NOMO-1 treated with DMSO at 0.1 percent for 48 hours (cell line): ENCODE data around the gene TTLL5.

ENCODE experiments used
- DNase-seq: peaks from one replicate; lab custom pipeline; 2025; ENCODE audit not compliant: unreplicated experiment; lab: John Stamatoyannopoulos, UW

Gene TTLL5

DNA sequence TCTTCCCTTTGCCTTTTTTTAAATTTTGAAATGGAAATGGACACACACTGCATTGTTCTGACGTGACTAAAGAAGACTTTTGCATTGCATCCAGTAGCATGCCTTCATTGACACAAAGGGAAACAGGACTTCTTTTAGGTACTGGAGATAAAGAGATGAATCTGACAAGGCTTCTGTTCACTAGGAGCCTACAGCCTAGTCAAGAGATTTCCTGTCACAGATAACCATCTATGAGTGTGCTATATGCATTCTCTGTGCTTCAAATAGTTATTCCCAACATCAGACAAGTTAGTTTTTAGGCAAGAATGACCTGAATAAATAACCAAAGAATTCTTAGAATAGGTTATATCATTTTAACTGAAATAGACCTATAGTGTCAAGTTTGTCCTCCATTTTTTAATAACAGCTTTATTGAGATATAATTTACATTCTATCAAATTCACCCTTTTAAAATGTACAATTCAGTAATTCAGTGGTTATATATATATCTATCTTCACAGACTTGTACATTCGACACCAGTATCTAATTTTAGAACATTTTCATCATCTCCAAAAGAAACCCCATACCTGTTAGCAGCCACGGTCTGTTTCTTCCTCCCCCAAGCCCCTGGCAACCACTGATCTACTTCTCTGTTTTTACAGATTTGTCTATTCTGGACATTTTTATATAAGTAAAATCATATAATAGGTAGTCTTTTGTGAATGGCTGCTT, 122.7 kb downstream of the TTLL5 start:
- no peak for DNase-seq

GRCh38 chr14:75784314-75784686, 123.3 kb downstream of the TTLL5 start:
- no peak for DNase-seq

DNA sequence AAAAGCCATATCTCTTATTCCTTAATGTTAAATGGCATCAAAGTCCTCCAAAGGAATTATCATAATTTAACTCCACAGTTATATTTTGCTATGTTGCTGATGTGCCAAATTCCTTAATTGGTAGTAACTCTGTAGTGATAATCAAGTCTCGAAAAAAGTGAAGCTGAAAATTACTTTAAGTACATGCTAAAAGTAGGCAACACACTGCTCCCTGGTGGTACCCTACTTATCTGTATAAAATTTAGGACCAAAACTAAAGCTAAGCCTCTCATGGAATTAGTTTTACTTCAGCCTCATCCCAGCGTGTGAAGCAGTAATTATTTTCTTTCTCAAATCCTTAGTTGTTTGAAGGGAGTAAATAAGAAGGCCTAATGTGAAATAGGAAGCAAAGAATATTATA, 132.8 kb downstream of the TTLL5 start:
- DNase-seq: no peak

DNA sequence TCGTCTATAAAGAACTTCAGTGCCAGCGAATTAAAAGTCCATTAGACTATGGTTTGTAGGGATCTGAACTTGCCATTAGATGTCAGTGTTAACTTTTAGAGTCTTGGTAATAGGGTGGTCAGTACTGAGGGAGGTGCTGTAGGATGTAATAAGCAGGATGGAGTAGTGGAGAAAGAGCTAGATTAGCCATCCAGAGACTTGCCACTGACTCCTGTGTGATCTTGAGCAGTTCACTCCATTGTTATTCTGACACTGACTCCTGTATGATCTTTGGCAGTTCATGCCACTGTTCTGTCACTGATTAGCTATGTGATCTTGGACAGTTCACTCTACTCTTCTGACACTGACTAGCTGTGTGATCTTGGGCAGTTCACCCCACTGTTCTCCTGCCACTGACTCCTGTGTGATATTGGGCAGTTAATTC, 133.6 kb downstream of the TTLL5 start:
- no peak for DNase-seq

GRCh38 chr14:75800792-75801191, 139.7 kb downstream of the TTLL5 start:
- DNase-seq: no peak

GRCh38 chr14:75802486-75802885, 141.4 kb downstream of the TTLL5 start:
- DNase-seq: no peak

DNA sequence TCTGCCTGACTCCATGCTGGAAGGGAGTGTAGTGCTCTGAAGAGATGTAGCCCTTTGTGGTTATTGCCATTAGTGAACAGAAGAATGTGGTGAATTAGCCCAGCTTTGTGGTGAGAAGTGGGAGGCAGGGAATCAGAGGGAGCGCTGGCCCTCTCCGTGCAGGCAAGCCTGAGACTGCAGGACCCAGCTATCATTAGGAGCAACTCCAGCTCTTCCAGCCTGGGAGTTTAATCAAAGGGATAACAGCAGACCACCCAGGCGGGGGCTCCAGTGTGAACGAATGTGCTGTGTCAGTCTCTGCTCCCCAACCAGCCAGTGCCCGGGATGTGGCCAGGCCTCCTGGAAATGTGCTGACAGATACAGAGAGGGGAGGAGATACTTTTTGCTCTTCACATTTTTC, 142.7 kb downstream of the TTLL5 start:
- DNase-seq: no peak

GRCh38 chr14:75804570-75805275, 143.7 kb downstream of the TTLL5 start:
- no peak for DNase-seq

DNA sequence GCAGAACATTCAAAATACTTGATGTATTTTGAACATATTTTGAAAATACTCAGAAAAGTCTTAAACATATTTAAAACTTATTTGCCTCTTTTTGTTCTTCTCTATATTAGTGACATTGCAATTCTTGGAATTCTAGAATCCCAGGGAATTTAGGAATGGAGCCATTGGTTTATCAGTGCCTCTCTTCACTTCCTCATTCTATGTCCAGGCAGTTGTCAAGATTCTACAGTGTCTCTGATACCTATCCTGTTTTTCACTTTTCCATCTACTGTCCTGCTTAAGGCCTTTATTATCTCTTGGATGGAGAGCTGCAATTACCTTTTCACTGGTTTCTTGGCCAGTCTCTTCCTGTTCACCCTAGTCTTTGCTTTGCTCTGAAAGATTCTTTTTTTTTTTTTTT, 144.6 kb downstream of the TTLL5 start:
- DNase-seq: no peak

- no peak for DNase-seq
Measured at GRCh38 chr14:75806352-75806832, 145.3 kb downstream of the TTLL5 start.

DNA sequence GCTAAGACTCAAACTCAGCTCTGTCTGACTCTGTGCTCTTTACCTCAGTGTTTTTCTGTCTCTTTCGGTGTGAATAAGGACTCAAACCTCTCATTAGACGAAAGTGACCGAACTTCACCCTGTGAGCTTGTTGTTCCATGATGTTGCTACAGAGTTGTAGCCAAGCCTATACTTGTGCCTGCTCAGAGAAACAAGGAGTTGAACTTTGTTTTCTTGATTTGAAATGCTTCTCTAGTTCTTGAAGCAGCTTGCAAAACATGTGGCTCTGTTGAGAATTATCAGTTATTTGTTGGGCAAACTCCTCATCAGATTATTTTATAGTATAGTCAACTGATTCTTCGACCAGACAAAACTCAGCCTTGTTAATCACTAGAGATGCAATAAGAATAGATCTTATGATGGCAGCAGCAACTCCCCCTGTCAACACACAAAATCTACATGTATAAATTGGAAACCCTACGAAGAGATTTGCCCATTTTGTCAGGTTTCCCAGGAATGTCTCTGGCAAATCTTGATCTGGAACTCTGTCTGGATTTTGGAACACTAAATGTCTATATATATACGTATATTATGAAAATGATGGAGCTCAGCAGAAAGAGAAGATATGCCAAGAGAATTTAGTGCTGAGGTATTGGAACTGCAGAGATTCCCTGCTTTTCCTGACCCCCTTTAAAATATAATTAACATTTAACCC, 146.8 kb downstream of the TTLL5 start:
- DNase-seq: no peak

DNA sequence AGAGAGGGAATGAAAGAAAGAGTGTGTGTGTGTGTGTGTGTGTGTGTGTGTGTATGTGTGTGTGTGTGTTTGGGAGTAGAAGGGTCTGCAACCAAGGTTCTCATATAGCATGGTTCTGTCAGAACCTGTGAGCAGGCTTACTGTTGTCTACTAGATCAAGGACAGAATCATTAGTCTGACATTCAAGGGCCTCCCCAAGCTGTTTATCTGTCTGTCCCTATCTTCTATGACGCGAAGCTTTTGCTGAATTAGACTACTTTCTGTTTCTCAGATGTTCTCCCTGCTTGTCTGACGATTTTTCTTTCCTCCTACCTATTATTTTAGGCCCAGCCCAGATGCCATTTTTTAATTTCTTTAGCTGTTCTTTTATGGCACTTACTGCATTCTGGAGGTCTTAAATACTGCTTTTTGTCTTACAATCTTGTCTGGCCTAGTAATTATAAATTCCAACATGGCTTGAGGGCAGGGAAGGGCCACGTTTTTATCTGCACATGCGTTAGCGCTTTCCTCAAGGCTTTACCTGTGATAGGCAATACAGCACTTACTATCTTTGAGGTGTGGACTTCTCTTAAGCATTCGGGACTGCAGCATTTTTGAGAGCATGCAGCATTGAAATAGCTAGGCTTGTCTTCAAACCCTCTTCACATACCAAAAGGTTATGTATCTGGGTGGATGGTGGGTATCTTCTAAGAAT, 150.2 kb downstream of the TTLL5 start:
- DNase-seq: no peak

GRCh38 chr14:75811872-75812499, 150.9 kb downstream of the TTLL5 start:
- DNase-seq: no peak

DNA sequence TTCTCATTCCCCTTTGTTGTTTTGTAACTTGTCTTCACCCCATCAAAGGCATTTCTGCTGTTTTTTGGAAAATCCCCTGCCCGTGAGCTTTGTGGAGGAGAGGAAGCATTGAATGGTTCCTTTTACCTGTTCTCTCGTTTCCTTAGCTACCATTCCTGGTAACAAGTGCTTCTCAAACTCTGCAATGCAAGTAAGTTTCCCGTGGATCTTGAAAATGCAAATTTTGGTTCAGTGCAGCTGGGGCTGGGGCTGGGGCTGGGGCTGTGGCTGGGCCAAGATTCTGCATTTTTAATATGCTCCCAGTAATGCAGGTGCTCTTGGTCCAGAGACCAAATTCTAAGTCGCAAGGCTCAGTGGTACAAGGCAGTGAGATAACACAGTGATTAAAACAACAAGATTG, 151.6 kb downstream of the TTLL5 start:
- no peak for DNase-seq

GRCh38 chr14:75820761-75821160, 159.7 kb downstream of the TTLL5 start:
- DNase-seq: no peak

DNA sequence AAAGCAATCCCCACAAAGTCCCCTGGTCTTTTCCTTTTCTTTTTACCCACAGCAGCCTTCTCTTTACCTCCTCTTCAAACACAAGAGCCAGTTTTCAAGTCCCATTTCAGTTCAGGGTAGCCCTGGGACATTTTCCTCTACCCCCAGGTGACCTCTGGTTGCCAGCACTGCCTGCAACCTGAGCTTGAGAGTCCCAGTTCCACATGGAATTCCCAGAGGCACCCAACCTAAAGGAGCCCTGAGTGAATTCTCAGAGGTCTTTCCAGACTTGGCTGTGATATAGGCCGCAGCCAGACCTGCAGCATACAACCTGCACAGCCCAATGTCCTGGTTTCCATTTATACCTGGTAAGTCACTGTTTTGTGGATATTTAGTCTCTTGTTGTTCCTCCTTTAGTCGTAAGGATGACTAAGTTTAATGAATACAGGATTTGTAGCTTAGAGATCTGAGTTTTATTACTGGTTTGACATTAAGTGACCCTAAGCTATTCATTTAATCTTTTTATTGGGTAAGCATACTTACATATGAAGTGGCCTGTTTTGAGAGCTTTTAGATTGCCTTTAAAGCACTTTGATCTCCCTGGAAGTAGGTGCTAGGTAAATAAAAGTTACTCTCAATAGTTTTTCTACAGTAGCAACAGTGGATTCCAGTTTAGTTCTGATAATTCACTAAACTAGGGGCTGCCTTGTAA, 160.9 kb downstream of the TTLL5 start:
- no peak for DNase-seq

GRCh38 chr14:75822522-75823141, 161.6 kb downstream of the TTLL5 start:
- DNase-seq: no peak

DNA sequence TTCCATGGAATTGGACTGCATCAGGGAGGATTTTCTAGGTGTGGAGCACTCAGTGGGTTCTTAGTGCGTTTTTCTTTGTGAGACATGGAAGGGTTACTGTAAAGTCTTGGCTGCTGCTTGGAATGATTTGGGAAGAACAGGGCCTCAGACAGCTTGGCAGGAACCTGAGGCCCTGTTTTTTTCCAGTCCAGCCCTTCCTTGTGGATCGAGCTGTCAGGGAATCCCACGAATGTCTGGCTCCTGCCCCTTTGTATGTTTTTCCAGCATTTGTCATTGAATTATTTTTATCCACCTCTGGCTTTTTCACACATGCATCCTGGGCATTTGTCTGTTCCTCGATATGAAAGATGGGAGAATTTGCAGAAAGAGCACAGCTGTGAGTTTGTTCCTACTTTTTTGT, 162.3 kb downstream of the TTLL5 start:
- no peak for DNase-seq

GRCh38 chr14:75824318-75824717, 163.3 kb downstream of the TTLL5 start:
- no peak for DNase-seq

DNA sequence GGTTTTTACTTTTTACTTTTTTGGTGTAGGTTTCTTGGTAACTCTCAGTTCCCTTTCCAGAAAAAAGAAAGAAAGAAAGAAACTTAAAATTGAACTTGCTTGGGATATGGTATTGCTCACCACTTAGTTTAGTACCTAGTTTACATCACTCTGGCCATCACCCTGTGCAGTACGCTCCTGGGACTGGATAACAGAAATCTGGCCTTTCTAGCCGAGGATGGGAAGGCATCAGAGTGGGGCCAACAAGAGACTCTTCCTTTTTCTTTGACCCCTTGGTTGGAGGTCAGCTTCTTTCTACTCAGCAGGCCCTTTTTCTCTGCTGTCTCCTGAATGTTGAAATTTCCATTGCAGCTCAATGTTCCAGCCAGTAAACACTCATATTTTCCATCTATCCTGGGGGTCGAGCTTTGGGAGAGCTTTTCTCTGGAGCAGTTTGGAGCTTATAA, 164.1 kb downstream of the TTLL5 start:
- no peak for DNase-seq
